ENCODE measurements around the gene TDRD15. TPM values are rescaled to one million over a fixed set of nuclear protein-coding genes. Genes with fewer than 3 reads are reported as not detected.

TDRD15 gene
- total RNA-seq, 1 experiment from 2014 or later: not detected

GRCh38 chr2:21092308-21092869, 31.4 kb upstream of the TDRD15 start:
- POLR2A ChIA-PET: interaction anchor here (0.6 kb wide), 1 partner anchor 129 kb away, joined by 4 read pairs; no protein-coding TSS in a partner anchor
- no peaks in the 10 kb centered on the region for H3K4me1 Mint-ChIP-seq (ENCODE audit: insufficient read depth, unreplicated experiment)
- H3K27ac Mint-ChIP-seq (ENCODE audit: low read depth, unreplicated experiment): no peak overlapping the region
- TF ChIP-seq CTCF (IDR thresholded peaks at IDR 0.05; ENCODE audit: unreplicated experiment): no peak
- intact Hi-C loops (cut with micrococcal nuclease): no loop called here
- no TSS peak for BruUV-seq (replicated peaks)
- no peaks in the 10 kb centered on the region for H3K9me3 Mint-ChIP-seq (ENCODE audit: unreplicated experiment)
- no peak for DNase-seq (ENCODE audit: unreplicated experiment)
- H3K4me3 Mint-ChIP-seq (ENCODE audit: unreplicated experiment): no peak overlapping the region
- CTCF ChIA-PET: interaction anchor here (0.6 to 0.9 kb wide), 3 partner anchors 25 to 630 kb away, joined by 3 read pairs; no protein-coding TSS in a partner anchor
- no peaks in the 10 kb centered on the region for H3K36me3 Mint-ChIP-seq (ENCODE audit: insufficient read depth, unreplicated experiment)
- H3K27me3 Mint-ChIP-seq (ENCODE audit: insufficient read depth, unreplicated experiment): peaks cover 72% of the 10 kb centered on the region

- Mint-ChIP-seq H3K9me3 (ENCODE audit: unreplicated experiment) (no peaks in the 10 kb centered on the region), H3K27me3 (ENCODE audit: insufficient read depth, unreplicated experiment) (peaks cover 58% of the 10 kb centered on the region), H3K36me3 (ENCODE audit: insufficient read depth, unreplicated experiment) (no peaks in the 10 kb centered on the region), H3K4me3 (ENCODE audit: unreplicated experiment) (no peak overlapping the region), H3K27ac (ENCODE audit: low read depth, unreplicated experiment) (no peak overlapping the region), H3K4me1 (ENCODE audit: insufficient read depth, unreplicated experiment) (no peaks in the 10 kb centered on the region)
- no TSS peak for BruUV-seq (replicated peaks)
- no peak for DNase-seq (ENCODE audit: unreplicated experiment)
- intact Hi-C loops (cut with micrococcal nuclease): no loop called here
- ChIA-PET CTCF (no interaction called here), POLR2A (interaction anchor here (0.7 kb wide), 1 partner anchor 686 kb away, joined by 3 read pairs; no protein-coding TSS in a partner anchor)
- TF ChIP-seq CTCF (IDR thresholded peaks at IDR 0.05; ENCODE audit: unreplicated experiment): no peak
Observed at GRCh38 chr2:21095178-21095577, 28.6 kb upstream of the TDRD15 start.

DNA sequence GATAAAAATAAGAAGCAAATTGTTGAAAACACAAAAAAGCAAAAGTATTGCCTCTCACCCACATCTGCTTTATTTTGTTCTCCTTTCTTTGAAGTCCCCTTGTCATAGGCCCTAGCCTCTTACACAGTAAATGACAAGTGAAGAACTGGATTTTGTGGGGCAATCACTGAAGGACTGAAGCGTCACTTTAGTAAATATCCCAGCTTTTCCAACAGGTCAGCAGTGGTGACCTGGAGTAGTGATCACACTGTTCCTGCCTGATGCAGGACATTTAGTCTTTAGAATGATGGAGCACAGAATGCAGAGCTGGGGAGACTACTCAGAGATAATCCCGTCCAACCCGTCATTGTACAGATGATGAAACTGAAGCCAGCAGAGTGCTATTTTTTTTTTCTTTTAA, 28.1 kb upstream of the TDRD15 start:
- no peaks in the 10 kb centered on the region for H3K36me3 Mint-ChIP-seq (ENCODE audit: insufficient read depth, unreplicated experiment)
- H3K4me3 Mint-ChIP-seq (ENCODE audit: unreplicated experiment): no peak overlapping the region
- peaks cover 64% of the 10 kb centered on the region for H3K27me3 Mint-ChIP-seq (ENCODE audit: insufficient read depth, unreplicated experiment)
- ChIA-PET POLR2A (interaction anchor here (0.7 kb wide), 1 partner anchor 686 kb away, joined by 3 read pairs; no protein-coding TSS in a partner anchor), CTCF (interaction anchor here (0.9 kb wide), 1 partner anchor 48 kb away, joined by 3 read pairs; no protein-coding TSS in a partner anchor)
- H3K9me3 Mint-ChIP-seq (ENCODE audit: unreplicated experiment): no peaks in the 10 kb centered on the region
- no peak for TF ChIP-seq CTCF (IDR thresholded peaks at IDR 0.05; ENCODE audit: unreplicated experiment)
- no peaks in the 10 kb centered on the region for H3K4me1 Mint-ChIP-seq (ENCODE audit: insufficient read depth, unreplicated experiment)
- intact Hi-C loops (cut with micrococcal nuclease): no loop called here
- BruUV-seq (replicated peaks): no TSS peak
- no peak for DNase-seq (ENCODE audit: unreplicated experiment)
- no peak overlapping the region for H3K27ac Mint-ChIP-seq (ENCODE audit: low read depth, unreplicated experiment)

- POLR2A ChIA-PET: no interaction called here
- H3K4me3 Mint-ChIP-seq (ENCODE audit: unreplicated experiment): no peak overlapping the region
- no TSS peak for BruUV-seq (replicated peaks)
Observed at GRCh38 chr2:21096458-21096857, 27.3 kb upstream of the TDRD15 start.

More at GRCh38 chr2:21096458-21096857, 27.3 kb upstream of the TDRD15 start:
- CTCF ChIA-PET: interaction anchor here (0.9 kb wide), 1 partner anchor 49 kb away, joined by 3 read pairs; no protein-coding TSS in a partner anchor
- Mint-ChIP-seq H3K27ac (ENCODE audit: low read depth, unreplicated experiment) (no peak overlapping the region), H3K9me3 (ENCODE audit: unreplicated experiment) (no peaks in the 10 kb centered on the region), H3K27me3 (ENCODE audit: insufficient read depth, unreplicated experiment) (peaks cover 65% of the 10 kb centered on the region), H3K4me1 (ENCODE audit: insufficient read depth, unreplicated experiment) (no peaks in the 10 kb centered on the region), H3K36me3 (ENCODE audit: insufficient read depth, unreplicated experiment) (no peaks in the 10 kb centered on the region)
- peak; percentile 21 for DNase-seq (ENCODE audit: unreplicated experiment)
- intact Hi-C loops (cut with micrococcal nuclease): no loop called here
- no peak for TF ChIP-seq CTCF (IDR thresholded peaks at IDR 0.05; ENCODE audit: unreplicated experiment)
